PFSK-1 (cell line): ENCODE measurements around the gene C16orf78.

Source experiments
- FOXP2 ChIP-seq: optimal IDR thresholded peaks from 2 replicates; pipeline ENCODE3; 2011; ENCODE audit warnings: borderline replicate concordance, control low read depth, inconsistent platforms; ENCODE audit not compliant: insufficient read depth; ENCODE audit errors: extremely low read length, extremely low read depth
- POLR2AphosphoS5 ChIP-seq: IDR thresholded peaks from 2 replicates; pipeline ENCODE4 v1.6.1; 2012; ENCODE audit warnings: low read depth, mild to moderate bottlenecking, control low read depth, low read length, moderate library complexity
- SIN3A ChIP-seq: IDR thresholded peaks from 2 replicates; pipeline ENCODE4 v1.6.1; 2012; ENCODE audit warnings: mild to moderate bottlenecking, low read length, moderate library complexity, borderline replicate concordance; ENCODE audit not compliant: insufficient read depth
- TAF1 ChIP-seq: IDR thresholded peaks from 2 replicates; pipeline ENCODE4 v1.6.1; 2012; ENCODE audit warnings: low read length, control low read depth, borderline replicate concordance; ENCODE audit not compliant: insufficient read depth
- TF ChIP-seq, protein P1 (sequence below), 2 experiments: IDR thresholded peaks; 2 replicates each; pipeline versions ENCODE4 v1.6.1 to v1.8.0; 2011 to 2012; ENCODE audit warnings: low read depth in 2 of 2, low read length in 2 of 2, control low read depth in 1 of 2, inconsistent platforms in 1 of 2, mild to moderate bottlenecking in 1 of 2, moderate library complexity in 1 of 2; ENCODE audit not compliant: insufficient read depth in 1 of 2

C16orf78 gene

DNA sequence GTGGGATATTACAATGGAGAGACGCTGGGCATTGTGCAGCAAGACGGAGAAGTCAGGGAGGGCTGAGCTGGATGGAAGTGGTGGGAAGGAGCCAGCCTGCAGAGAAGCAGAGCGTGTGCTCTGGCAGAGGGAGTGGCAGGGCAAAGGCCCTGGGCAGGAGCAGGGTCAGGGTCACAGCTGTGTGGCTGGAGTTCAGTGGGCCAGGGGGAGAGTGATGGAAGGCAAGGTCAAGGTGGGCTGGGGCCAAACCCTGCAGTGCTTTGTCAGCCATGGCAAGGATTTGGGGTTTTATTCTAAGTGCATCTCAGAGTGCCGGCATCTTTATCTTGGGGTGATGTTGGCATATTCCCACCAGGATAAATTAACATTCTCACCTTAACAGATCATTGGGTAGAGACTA lies 31.9 kb upstream of the C16orf78 start:
- TF ChIP-seq POLR2AphosphoS5 (no peak), FOXP2 (no peak), SIN3A (no peak), TAF1 (no peak)

DNA sequence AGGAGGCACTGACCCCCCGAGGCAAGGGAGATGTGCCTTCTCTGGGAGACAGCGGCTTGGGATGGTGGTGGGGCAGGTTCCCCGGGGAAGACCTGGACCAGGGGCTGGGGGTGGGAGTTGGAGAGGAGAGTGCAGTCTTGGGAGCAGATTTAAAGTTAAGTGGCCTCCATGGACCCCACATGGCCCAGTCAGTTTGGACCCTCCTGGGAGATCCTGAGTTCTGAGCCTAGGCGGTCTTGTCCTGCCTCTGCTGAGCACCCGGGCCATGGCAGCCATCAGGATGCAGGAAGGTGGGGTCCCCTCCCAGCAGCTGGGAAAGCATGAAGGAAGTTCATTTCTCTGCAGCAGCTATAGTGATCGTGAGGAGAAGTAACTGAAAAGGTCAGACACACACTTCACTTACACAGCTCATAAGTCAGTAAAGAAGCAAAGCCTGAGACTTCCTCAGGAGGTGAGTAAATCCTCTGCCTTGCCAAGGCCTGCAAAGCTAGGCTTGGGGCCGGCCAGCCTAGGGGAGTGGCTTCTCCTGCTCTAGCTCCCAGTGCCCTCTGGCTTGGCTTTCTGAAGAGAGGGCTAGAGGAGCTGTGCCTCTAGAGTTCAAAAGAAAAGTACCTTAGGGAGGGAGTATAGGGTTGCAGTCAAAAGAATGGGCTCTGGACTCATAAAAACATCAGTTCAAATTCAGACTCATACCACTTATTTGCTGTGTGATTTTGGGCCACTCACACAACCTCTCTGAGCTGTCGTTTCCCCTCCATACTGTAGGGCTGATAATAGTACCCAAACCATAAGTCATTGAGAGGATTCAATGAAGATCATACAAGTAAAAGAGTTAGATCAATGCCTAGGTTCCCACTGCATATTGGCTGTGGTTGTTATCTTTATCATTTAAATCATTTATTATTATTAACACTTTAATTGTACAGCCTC lies 31.0 kb upstream of the C16orf78 start:
- TF ChIP-seq SIN3A = no peak
- TF ChIP-seq POLR2AphosphoS5 = no peak
- no peak for TF ChIP-seq TAF1
- TF ChIP-seq, protein P1, sequence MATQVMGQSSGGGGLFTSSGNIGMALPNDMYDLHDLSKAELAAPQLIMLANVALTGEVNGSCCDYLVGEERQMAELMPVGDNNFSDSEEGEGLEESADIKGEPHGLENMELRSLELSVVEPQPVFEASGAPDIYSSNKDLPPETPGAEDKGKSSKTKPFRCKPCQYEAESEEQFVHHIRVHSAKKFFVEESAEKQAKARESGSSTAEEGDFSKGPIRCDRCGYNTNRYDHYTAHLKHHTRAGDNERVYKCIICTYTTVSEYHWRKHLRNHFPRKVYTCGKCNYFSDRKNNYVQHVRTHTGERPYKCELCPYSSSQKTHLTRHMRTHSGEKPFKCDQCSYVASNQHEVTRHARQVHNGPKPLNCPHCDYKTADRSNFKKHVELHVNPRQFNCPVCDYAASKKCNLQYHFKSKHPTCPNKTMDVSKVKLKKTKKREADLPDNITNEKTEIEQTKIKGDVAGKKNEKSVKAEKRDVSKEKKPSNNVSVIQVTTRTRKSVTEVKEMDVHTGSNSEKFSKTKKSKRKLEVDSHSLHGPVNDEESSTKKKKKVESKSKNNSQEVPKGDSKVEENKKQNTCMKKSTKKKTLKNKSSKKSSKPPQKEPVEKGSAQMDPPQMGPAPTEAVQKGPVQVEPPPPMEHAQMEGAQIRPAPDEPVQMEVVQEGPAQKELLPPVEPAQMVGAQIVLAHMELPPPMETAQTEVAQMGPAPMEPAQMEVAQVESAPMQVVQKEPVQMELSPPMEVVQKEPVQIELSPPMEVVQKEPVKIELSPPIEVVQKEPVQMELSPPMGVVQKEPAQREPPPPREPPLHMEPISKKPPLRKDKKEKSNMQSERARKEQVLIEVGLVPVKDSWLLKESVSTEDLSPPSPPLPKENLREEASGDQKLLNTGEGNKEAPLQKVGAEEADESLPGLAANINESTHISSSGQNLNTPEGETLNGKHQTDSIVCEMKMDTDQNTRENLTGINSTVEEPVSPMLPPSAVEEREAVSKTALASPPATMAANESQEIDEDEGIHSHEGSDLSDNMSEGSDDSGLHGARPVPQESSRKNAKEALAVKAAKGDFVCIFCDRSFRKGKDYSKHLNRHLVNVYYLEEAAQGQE (IDR thresholded peaks at IDR 0.05; ENCODE audit: insufficient read depth in 1 of 2, low read depth in 2 of 2, low read length in 2 of 2) = no peak
- TF ChIP-seq FOXP2 = no peak

DNA sequence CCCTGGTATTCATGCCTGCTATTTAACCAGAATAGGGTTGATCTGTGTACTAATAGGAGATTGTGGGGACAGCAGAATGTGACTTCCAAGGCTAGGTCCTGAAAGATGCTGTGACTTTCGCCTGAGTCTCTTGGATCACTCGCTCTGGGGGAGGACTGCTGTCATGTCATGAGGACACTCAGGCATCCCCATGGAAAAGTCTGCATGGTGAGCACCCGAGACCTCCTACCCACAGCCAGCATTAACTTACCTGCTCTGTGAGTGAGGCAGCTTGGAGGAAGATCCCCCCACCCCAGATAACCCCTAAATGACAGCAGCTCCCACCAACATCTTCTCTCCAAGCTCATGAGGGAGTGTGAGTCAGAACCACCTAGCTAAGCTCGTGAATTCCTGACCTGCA lies 30.3 kb upstream of the C16orf78 start:
- TF ChIP-seq POLR2AphosphoS5 (no peak), FOXP2 (no peak), SIN3A (no peak), TAF1 (no peak)
- TF ChIP-seq, protein P1 (IDR thresholded peaks at IDR 0.05; ENCODE audit: insufficient read depth in 1 of 2, low read depth in 2 of 2, low read length in 2 of 2) = no peak

DNA sequence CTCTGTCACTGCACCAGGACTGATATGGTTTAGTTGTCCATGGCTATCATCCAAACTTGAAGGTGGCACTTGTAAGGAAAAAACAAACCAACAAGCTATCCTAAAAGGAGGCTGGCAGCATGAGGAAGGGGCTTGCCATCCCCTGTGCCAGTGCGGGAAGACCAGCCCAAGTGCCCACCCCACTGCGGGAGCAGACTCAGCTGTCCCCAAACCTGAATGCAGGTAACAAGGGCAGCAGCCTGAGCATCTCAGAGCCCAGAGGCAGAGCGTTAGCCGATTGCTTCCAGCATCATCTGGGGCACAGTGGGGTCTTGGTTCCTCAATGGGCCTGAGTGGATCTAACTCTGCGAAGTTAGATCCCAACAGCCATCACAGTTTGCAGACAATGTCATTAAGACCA lies 29.2 kb upstream of the C16orf78 start:
- TF ChIP-seq, protein P1 (IDR thresholded peaks at IDR 0.05; ENCODE audit: insufficient read depth in 1 of 2, low read depth in 2 of 2, low read length in 2 of 2) = no peak
- TF ChIP-seq TAF1 (no peak), FOXP2 (no peak)

DNA sequence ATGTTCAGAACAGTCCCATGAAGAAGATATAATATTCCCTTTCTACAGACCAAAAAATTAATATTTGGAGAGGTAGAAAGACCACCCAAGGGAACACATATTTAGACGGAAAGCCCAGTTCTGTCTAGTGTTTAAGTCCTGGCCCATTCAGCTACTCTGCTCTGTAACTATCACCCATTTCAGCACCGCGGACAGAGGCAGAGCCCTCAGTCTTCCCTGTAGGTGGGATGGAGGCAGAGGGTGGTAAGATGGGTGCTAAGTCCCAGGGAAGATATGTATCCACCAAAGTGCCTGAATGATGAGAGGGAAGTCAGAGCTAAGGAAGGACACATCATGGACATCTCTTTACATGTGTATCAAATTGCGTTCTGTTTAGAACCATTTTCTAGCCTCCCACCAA lies 27.8 kb upstream of the C16orf78 start:
- TF ChIP-seq, protein P1 (IDR thresholded peaks at IDR 0.05; ENCODE audit: insufficient read depth in 1 of 2, low read depth in 2 of 2, low read length in 2 of 2) = peak; percentile 78 to 96
- TF ChIP-seq SIN3A = no peak
- TF ChIP-seq FOXP2 = no peak
- no peak for TF ChIP-seq POLR2AphosphoS5
